HepG2 (cell line): ENCODE data around the gene HNRNPF. TPM values are rescaled to one million over a fixed set of nuclear protein-coding genes. Genes with fewer than 3 reads are reported as not detected.
A peak's percentile ranks its signal among the peaks of the same experiment; 100 is the strongest.

Experiments
- ARNT ChIP-seq: fragments of 450-650 bp; IDR thresholded peaks from 2 replicates; pipeline ENCODE4 v1.6.1; 2017
- ATF7-NPFF ChIP-seq: sonication (generic); formaldehyde crosslinking; IDR thresholded peaks from 2 replicates; pipeline ENCODE4 v1.8.1; 2023; ENCODE audit warnings: mild to moderate bottlenecking, low read depth, missing genetic modification reagents, moderate library complexity
- FOXA3 ChIP-seq: IDR thresholded peaks from 2 replicates; pipeline ENCODE4 v1.6.1; 2016; ENCODE audit warnings: missing genetic modification reagents, missing compliant biosample characterization
- GATAD2A ChIP-seq: IDR thresholded peaks from 2 replicates; pipeline ENCODE4 v1.6.1; 2016
- GPBP1L1 ChIP-seq: sonication (generic); formaldehyde crosslinking; IDR thresholded peaks from 2 replicates; pipeline ENCODE4 v1.5.0; 2020; ENCODE audit warnings: mild to moderate bottlenecking, missing genetic modification reagents
- HMG20B ChIP-seq: conservative IDR thresholded peaks from 2 replicates; pipeline ENCODE4 v1.6.1; 2016; ENCODE audit warnings: missing genetic modification reagents, missing compliant biosample characterization
- KDM2A ChIP-seq: sonication (generic); formaldehyde crosslinking; IDR thresholded peaks from 2 replicates; pipeline ENCODE4 v1.4.0; 2020; ENCODE audit warnings: low read depth, missing genetic modification reagents, borderline replicate concordance
- KLF11 ChIP-seq: IDR thresholded peaks from 2 replicates; pipeline ENCODE4 v1.6.1; 2016; ENCODE audit warnings: missing compliant biosample characterization
- MIXL1 ChIP-seq: IDR thresholded peaks from 2 replicates; pipeline ENCODE4 v1.6.1; 2016
- NR2C2 ChIP-seq: sonication (generic); formaldehyde crosslinking; IDR thresholded peaks from 2 replicates; pipeline ENCODE4 v1.4.0; 2020; ENCODE audit warnings: missing genetic modification reagents, mild to moderate bottlenecking, moderate library complexity, borderline replicate concordance
- NR3C1 ChIP-seq: sonication (generic); formaldehyde crosslinking; IDR thresholded peaks from 2 replicates; pipeline ENCODE4 v1.4.0; 2020; ENCODE audit warnings: missing genetic modification reagents
- RAD21 ChIP-seq: fragments of 450-650 bp; formaldehyde crosslinking; IDR thresholded peaks from 2 replicates; pipeline ENCODE4 v1.5.0; 2020; ENCODE audit warnings: mild to moderate bottlenecking
- REXO4 ChIP-seq: sonication (generic); formaldehyde crosslinking; IDR thresholded peaks from 2 replicates; pipeline ENCODE4 v1.8.0; 2022; ENCODE audit warnings: missing genetic modification reagents, mild to moderate bottlenecking, borderline replicate concordance
- RORA ChIP-seq: sonication (generic); formaldehyde crosslinking; IDR thresholded peaks from 2 replicates; pipeline ENCODE4 v1.5.0; 2020; ENCODE audit warnings: mild to moderate bottlenecking, missing genetic modification reagents, moderate library complexity
- SKI ChIP-seq: fragments of 450-650 bp; IDR thresholded peaks from one replicate; pipeline ENCODE4 v1.6.1; 2018; ENCODE audit warnings: mild to moderate bottlenecking; ENCODE audit not compliant: partially characterized antibody
- TGIF2 ChIP-seq: IDR thresholded peaks from 2 replicates; pipeline ENCODE4 v1.6.1; 2016; ENCODE audit warnings: control low read depth, missing compliant biosample characterization
- TMF1 ChIP-seq: sonication (generic); formaldehyde crosslinking; IDR thresholded peaks from 2 replicates; pipeline ENCODE4 v1.8.1; 2022; ENCODE audit warnings: low read depth, missing genetic modification reagents
- TRIM24 ChIP-seq: sonication (generic); formaldehyde crosslinking; IDR thresholded peaks from 2 replicates; pipeline ENCODE4 v1.8.0; 2022; ENCODE audit warnings: mild to moderate bottlenecking, missing genetic modification reagents
- ZNF224 ChIP-seq: sonication (generic); formaldehyde crosslinking; IDR thresholded peaks from 2 replicates; pipeline ENCODE4 v1.5.0; 2020; ENCODE audit warnings: mild to moderate bottlenecking, missing genetic modification reagents
- ZNF274 ChIP-seq: sonication (generic); formaldehyde crosslinking; IDR thresholded peaks from 2 replicates; pipeline ENCODE4 v1.5.1; 2020; ENCODE audit warnings: mild to moderate bottlenecking, missing genetic modification reagents
- ZNF432 ChIP-seq: sonication (generic); formaldehyde crosslinking; IDR thresholded peaks from 2 replicates; pipeline ENCODE4 v1.5.0; 2020; ENCODE audit warnings: missing genetic modification reagents, mild to moderate bottlenecking, borderline replicate concordance
- ZNF564 ChIP-seq: sonication (generic); formaldehyde crosslinking; IDR thresholded peaks from 2 replicates; pipeline ENCODE4 v1.8.1; 2023; ENCODE audit warnings: mild to moderate bottlenecking, missing genetic modification reagents
- ZNF609 ChIP-seq: sonication (generic); formaldehyde crosslinking; IDR thresholded peaks from 2 replicates; pipeline ENCODE4 v1.4.0; 2020; ENCODE audit warnings: mild to moderate bottlenecking, missing genetic modification reagents, borderline replicate concordance
- ZSCAN29 ChIP-seq: sonication (generic); formaldehyde crosslinking; conservative IDR thresholded peaks from 2 replicates; pipeline ENCODE4 v1.4.0; 2020; ENCODE audit warnings: mild to moderate bottlenecking, missing genetic modification reagents
- polyA plus RNA-seq, 8 experiments: library from polyadenylated mRNA; depleted of rRNA in 3 of 8; stranded (reverse) in 7 of 8; unstranded in 1 of 8; fragments of >200 nt; fragmentation: Illumina TruSeq in 4 of 8; extraction: Trizol in 4 of 8; gene quantifications; 2 replicates each; pipeline versions ENCODE4 v1.2.1 to v1.2.3, GENCODE V29; 2011 to 2016; ENCODE audit warnings: low read depth in 4 of 8, missing spikeins in 1 of 8, mixed read lengths in 1 of 8; ENCODE audit not compliant: insufficient read depth in 1 of 8
- total RNA-seq, 5 experiments: library from RNA; depleted of rRNA; stranded (reverse); fragments of >200 nt; fragmentation: Illumina TruSeq; extraction: Trizol; gene quantifications; 2 replicates each; pipeline ENCODE4 v1.2.3, GENCODE V29; 2016; ENCODE audit warnings: low read depth in 1 of 5
- TF ChIP-seq, protein P1 (sequence below): IDR thresholded peaks from 2 replicates; pipeline ENCODE4 v1.6.1; 2016; ENCODE audit warnings: missing compliant biosample characterization, missing genetic modification reagents, borderline replicate concordance

The HNRNPF gene
- total and polyA plus RNA-seq, 2 of the 13 experiments (the other 11 are each of a cell fraction or from before 2014, with no cell fraction given): 166 to 308 TPM

DNA sequence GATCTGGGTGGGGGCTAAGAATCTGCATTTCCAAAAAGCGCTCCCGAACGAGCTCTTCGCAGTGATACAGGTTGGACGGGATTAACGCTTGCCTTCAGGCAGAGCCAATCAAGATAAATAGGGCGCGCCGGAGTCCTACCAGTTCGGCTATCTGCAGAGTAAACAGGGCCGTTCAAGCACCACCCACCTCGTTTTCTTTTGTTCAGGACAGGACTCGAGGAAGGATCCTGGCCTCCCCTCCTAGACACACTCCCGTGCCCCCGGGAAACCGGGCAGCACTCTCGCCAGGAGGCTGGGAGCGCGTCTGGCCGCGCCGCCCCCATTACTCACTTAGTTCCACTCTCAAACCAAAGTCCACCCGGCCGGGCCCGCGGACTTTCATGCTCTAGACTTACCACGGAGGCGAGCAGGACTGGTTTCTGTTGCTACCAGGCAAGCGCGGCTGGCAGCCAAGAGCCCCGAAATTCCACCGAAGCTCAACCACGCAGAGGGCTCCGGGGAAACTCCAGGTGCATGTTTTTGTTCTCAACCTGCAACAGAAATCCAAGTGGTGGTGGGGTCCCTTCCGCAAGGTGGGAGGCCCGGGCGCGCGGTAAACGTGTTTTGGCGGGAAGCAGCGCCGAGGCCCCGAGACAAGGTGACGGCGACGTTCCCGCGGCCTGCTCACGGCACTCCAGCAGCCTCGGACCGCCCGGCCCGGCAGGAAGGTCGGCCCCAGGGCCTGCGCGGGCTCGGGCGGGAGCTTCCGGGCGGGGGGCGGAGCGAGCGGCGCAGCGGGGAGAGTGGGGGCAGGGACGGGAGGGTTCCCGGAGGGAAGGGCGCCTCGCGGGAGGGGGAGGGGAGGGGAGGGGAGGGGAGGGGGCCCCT, 12.7 kb downstream of the HNRNPF start (continued):
- TF ChIP-seq KDM2A (CRISPR knock-in tag): no peak; the same call in 1 of the 2 replicates
- TF ChIP-seq, protein P1, sequence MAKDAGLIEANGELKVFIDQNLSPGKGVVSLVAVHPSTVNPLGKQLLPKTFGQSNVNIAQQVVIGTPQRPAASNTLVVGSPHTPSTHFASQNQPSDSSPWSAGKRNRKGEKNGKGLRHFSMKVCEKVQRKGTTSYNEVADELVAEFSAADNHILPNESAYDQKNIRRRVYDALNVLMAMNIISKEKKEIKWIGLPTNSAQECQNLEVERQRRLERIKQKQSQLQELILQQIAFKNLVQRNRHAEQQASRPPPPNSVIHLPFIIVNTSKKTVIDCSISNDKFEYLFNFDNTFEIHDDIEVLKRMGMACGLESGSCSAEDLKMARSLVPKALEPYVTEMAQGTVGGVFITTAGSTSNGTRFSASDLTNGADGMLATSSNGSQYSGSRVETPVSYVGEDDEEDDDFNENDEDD (CRISPR knock-in tag): peak; percentile 89
- no peak; the same call in 1 of the 2 replicates for TF ChIP-seq RAD21 (CRISPR knock-in tag)
- no peak for TF ChIP-seq GPBP1L1 (CRISPR knock-in tag)
- no peak for TF ChIP-seq NR3C1 (CRISPR knock-in tag)
- TF ChIP-seq NR2C2 (CRISPR knock-in tag): no peak
- TF ChIP-seq KLF11 (CRISPR knock-in tag): no peak
- no peak for TF ChIP-seq RORA (CRISPR knock-in tag)
- no peak for TF ChIP-seq MIXL1
- TF ChIP-seq SKI: peak; percentile 10
- TF ChIP-seq ARNT: no peak
- TF ChIP-seq ZNF609: 0 out of 2 replicates have a peak, but pooled peaks have one; percentile 17
- 0 out of 2 replicates have a peak, but pooled peaks have one; percentile 50 for TF ChIP-seq TMF1 (CRISPR knock-in tag)
- TF ChIP-seq ZNF224 (CRISPR knock-in tag): no peak
- no peak; the same call in 1 of the 2 replicates for TF ChIP-seq ZNF564
- peak; percentile 58; the same call in 1 of the 2 replicates for TF ChIP-seq REXO4 (CRISPR knock-in tag)
- no peak for TF ChIP-seq GATAD2A
- TF ChIP-seq TGIF2: no peak
- TF ChIP-seq ZNF274 (CRISPR knock-in tag): no peak; the same call in 1 of the 2 replicates
- no peak for TF ChIP-seq ZNF432
- no peak for TF ChIP-seq TRIM24 (CRISPR knock-in tag)
- TF ChIP-seq ATF7-NPFF (CRISPR knock-in tag): no peak
- TF ChIP-seq FOXA3: peak; percentile 48; the same call in 1 of the 2 replicates
- TF ChIP-seq HMG20B: no peak
- TF ChIP-seq ZSCAN29 (CRISPR knock-in tag): no peak
